ENCODE data around the gene SNRPD3.
"Not testable (repeated sequence)": the region's sequence is repeated elsewhere in the genome, so short reads cannot be mapped to it uniquely, and the experiment has no call there.

Gene SNRPD3

GRCh38 chr22:24603770-24604629 is 48.2 kb downstream of the SNRPD3 start:
- TF ChIP-seq CTCF (IDR thresholded peaks at IDR 0.05; ENCODE audit: low read depth, low read length, missing control alignments): peak; percentile 8
- not testable (repeated sequence) for H3K4me3 ChIP-seq (replicated peaks; ENCODE audit: low read depth, low read length); DNase-seq (ENCODE audit: extremely low read depth, low read depth)

GRCh38 chr22:24606340-24606739 is 50.5 kb downstream of the SNRPD3 start:
- DNase-seq (ENCODE audit: extremely low read depth, low read depth); H3K4me3 ChIP-seq (replicated peaks; ENCODE audit: low read depth, low read length): not testable (repeated sequence)

GRCh38 chr22:24607429-24607983 is 51.7 kb downstream of the SNRPD3 start:
- not testable (repeated sequence) for DNase-seq (ENCODE audit: extremely low read depth, low read depth); H3K4me3 ChIP-seq (replicated peaks; ENCODE audit: low read depth, low read length)

- not testable (repeated sequence) for DNase-seq (ENCODE audit: extremely low read depth, low read depth); H3K4me3 ChIP-seq (replicated peaks; ENCODE audit: low read depth, low read length)
Observed at GRCh38 chr22:24608327-24608726, 52.5 kb downstream of the SNRPD3 start.

- not testable (repeated sequence) for DNase-seq (ENCODE audit: extremely low read depth, low read depth); H3K4me3 ChIP-seq (replicated peaks; ENCODE audit: low read depth, low read length)
Observed at GRCh38 chr22:24609888-24610287, 54.1 kb downstream of the SNRPD3 start.

- not testable (repeated sequence) for H3K4me3 ChIP-seq (replicated peaks; ENCODE audit: low read depth, low read length); DNase-seq (ENCODE audit: extremely low read depth, low read depth)
Observed at GRCh38 chr22:24614794-24615193, 59.0 kb downstream of the SNRPD3 start.

- not testable (repeated sequence) for DNase-seq (ENCODE audit: extremely low read depth, low read depth)
Observed at GRCh38 chr22:24621244-24621643, 65.4 kb downstream of the SNRPD3 start.

GRCh38 chr22:24622596-24622995 is 66.8 kb downstream of the SNRPD3 start:
- not testable (repeated sequence) for H3K4me3 ChIP-seq (replicated peaks; ENCODE audit: low read depth, low read length); DNase-seq (ENCODE audit: extremely low read depth, low read depth)

More at GRCh38 chr22:24621244-24621643, 65.4 kb downstream of the SNRPD3 start:
- H3K4me3 ChIP-seq (replicated peaks; ENCODE audit: low read depth, low read length): not testable (repeated sequence)
